Measurements from ENCODE around the gene CHD3. TPM values are rescaled to one million over a fixed set of nuclear protein-coding genes. Genes with fewer than 3 reads are reported as not detected.

The CHD3 gene
- total RNA-seq, 1 donor from 2014 or later, result 119 TPM

DNA sequence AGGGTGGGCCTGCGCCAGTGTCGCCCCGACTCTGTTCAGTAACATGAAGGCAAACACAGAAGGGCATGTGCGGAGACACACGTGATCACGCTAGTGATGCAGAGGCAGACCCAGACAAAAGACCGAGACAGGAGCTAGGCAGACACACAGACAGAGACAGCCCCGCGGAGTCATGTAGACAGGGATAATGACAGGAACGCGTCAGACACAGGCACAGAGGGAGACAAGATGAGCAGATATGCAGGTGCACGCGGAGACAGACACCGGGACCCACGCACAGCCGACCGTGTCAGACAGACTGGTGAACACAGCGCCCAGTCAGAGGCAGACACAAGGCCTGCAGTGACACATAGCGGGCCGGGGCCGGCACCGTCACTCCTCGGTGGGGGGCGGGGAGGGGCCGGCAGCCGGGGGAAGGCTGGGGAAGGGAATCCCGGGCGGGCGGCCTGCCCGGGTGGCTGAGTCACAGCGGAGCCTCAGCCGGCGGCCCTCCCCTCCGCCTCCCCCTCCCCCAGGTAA, 47.1 kb upstream of the CHD3 start:
- no peaks in the 10 kb centered on the region for H3K9me3 Mint-ChIP-seq (ENCODE audit: low read depth)
- TF ChIP-seq, protein P1, sequence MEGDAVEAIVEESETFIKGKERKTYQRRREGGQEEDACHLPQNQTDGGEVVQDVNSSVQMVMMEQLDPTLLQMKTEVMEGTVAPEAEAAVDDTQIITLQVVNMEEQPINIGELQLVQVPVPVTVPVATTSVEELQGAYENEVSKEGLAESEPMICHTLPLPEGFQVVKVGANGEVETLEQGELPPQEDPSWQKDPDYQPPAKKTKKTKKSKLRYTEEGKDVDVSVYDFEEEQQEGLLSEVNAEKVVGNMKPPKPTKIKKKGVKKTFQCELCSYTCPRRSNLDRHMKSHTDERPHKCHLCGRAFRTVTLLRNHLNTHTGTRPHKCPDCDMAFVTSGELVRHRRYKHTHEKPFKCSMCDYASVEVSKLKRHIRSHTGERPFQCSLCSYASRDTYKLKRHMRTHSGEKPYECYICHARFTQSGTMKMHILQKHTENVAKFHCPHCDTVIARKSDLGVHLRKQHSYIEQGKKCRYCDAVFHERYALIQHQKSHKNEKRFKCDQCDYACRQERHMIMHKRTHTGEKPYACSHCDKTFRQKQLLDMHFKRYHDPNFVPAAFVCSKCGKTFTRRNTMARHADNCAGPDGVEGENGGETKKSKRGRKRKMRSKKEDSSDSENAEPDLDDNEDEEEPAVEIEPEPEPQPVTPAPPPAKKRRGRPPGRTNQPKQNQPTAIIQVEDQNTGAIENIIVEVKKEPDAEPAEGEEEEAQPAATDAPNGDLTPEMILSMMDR (IDR thresholded peaks at IDR 0.05; ENCODE audit: unreplicated experiment), result no peak
- no peak for DNase-seq (ENCODE audit: low spot score, unreplicated experiment)

DNA sequence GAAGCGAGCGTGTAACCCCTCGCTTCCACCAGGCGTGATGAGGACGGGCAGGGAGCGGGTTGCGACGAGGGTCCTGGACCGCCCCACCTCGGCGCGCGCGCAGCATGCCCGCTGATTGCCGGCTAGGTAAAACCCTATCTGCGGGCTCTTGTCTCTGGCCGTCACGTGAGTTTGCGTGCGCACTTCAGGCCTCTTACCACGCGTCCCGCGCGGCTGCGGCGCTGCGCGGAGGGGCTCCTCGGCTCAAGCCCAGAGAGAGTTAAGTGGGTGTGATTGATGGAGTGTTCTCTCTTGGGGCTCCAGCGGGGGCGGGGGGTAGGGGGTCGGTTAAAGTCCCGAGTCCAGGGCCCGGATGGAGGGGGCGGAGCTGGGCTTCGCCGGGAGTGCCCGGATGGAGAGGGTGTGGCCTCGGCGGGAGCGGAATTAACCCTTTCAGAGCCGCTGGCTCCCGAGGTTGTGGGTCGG, 46.6 kb upstream of the CHD3 start:
- peak overlapping the region; percentile 97 for H3K27ac Mint-ChIP-seq
- peaks cover 55% of the 10 kb centered on the region for H3K4me1 Mint-ChIP-seq (ENCODE audit: low read depth)
- H3K4me3 Mint-ChIP-seq (ENCODE audit: low read depth), result peak overlapping the region; percentile 94

More for the DNA sequence above, 47.1 kb upstream of the CHD3 start:
- Mint-ChIP-seq H3K4me1 (ENCODE audit: low read depth) (peaks cover 56% of the 10 kb centered on the region), H3K27ac (peak overlapping the region; percentile 96), H3K36me3 (ENCODE audit: insufficient read depth) (peaks cover 10% of the 10 kb centered on the region), H3K27me3 (no peaks in the 10 kb centered on the region), H3K4me3 (ENCODE audit: low read depth) (peak overlapping the region; percentile 94)

DNA sequence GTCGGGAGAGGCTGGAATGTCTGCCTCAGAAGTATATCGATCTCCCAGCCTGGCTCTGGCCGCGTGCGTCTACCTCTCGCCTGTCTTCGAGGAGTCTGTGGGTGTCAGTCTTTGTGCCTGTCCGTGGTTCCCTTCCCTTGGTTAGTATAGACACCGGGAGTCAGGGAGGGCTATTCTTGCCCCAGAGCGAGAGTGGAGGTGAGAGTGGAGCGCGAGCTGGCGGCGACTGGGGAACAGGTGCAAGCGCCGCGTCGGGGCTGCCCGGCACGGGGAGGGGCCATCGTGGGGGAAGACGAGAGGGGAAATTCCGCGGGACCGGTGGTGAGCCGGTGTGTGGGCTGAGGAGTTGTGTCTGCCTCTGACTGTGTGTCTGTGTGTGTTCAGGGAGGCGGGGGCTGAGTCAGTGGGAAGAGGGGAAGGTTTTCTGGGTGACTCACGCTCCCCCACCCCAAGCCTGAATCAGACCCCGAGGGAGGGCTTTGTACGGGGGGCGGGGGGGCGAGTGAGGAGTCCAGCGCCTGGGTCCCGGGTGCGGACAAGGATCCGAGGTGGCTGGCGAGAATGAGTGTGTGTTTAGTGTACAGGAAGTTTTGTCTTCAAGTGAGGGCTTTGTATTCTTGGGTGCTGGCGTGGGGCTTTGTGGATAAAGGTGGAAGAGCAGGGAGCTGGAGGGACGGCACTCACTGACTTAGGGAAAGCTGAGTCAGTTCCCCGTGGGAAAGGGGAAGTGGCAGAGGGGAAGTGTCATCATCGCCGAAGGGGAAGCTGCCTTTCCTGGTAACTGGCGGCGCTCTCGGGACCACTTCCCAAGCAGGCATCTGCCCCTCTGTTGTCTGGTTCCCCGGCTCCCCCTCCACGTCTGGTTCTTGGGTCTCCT, 46.0 kb upstream of the CHD3 start:
- H3K36me3 Mint-ChIP-seq (ENCODE audit: insufficient read depth), result peaks cover 13% of the 10 kb centered on the region
- H3K9me3 Mint-ChIP-seq (ENCODE audit: low read depth), result no peaks in the 10 kb centered on the region
- peak overlapping the region; percentile 94 for H3K4me3 Mint-ChIP-seq (ENCODE audit: low read depth)
- TF ChIP-seq, protein P1 (IDR thresholded peaks at IDR 0.05; ENCODE audit: unreplicated experiment), result no peak
- DNase-seq (ENCODE audit: low spot score, unreplicated experiment), result no peak
- peak overlapping the region; percentile 97 for H3K27ac Mint-ChIP-seq
- no peaks in the 10 kb centered on the region for H3K27me3 Mint-ChIP-seq
- H3K4me1 Mint-ChIP-seq (ENCODE audit: low read depth), result peaks cover 48% of the 10 kb centered on the region

More for the DNA sequence above, 46.6 kb upstream of the CHD3 start:
- DNase-seq (ENCODE audit: low spot score, unreplicated experiment), result peak; percentile 97
- H3K27me3 Mint-ChIP-seq, result no peaks in the 10 kb centered on the region
- H3K36me3 Mint-ChIP-seq (ENCODE audit: insufficient read depth), result peaks cover 13% of the 10 kb centered on the region
- TF ChIP-seq, protein P1 (IDR thresholded peaks at IDR 0.05; ENCODE audit: unreplicated experiment), result no peak
- no peaks in the 10 kb centered on the region for H3K9me3 Mint-ChIP-seq (ENCODE audit: low read depth)

DNA sequence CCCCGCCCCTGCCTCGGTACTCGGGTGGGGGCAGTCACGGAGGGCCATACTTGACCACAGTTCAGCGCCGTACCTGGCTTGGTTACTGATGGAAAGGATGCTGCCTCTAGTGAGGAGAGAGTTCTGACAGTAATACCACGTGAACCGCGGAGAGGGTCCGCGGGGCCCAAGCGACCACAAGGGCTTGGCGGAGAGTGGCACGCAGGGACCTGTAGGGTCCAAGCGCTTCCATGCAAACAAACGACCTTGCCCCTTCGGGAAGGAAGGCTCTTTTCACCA, 45.4 kb upstream of the CHD3 start:
- H3K27ac Mint-ChIP-seq, result peak overlapping the region; percentile 97
- H3K4me3 Mint-ChIP-seq (ENCODE audit: low read depth), result peak overlapping the region; percentile 94
- no peaks in the 10 kb centered on the region for H3K9me3 Mint-ChIP-seq (ENCODE audit: low read depth)
- peaks cover 47% of the 10 kb centered on the region for H3K4me1 Mint-ChIP-seq (ENCODE audit: low read depth)
- H3K27me3 Mint-ChIP-seq, result no peaks in the 10 kb centered on the region
- H3K36me3 Mint-ChIP-seq (ENCODE audit: insufficient read depth), result peaks cover 14% of the 10 kb centered on the region
- no peak for DNase-seq (ENCODE audit: low spot score, unreplicated experiment)
- TF ChIP-seq, protein P1 (IDR thresholded peaks at IDR 0.05; ENCODE audit: unreplicated experiment), result no peak

DNA sequence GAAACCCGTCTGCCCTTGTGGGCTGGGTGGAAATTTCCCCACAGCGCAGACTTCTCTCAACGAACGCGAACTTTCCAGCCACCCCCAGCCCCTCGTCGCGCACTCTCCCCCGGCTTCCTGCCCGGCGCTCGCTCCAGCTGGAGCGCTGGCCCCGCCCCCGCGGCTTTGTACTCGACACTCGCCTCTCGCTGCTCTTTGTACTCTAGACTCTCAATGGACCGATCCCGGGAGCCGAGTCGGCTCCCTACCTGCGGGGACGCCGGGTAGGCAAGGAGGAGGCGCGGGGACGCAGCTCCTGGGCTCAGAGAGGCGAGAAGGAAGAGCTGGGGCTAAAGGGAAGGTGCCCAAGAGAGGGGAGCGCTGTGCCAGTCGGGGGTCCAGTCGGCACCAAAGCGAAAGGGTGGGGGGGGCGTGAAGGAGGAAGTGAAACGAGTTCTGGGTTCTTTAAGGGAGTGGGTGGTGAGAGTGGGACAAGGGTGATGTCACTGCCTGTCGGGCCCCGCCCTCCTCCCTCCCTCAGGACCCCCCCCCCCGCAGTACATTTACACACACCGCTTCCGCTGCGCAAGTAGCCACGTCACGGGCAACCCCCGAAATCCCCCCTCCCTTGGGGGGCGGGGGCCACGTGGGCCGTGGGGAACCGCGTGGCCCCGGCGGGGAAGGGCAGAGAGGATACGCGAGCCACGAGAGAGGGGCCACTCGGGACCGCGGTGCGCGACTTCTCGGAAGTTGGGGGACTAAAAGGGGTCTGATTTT, 44.9 kb upstream of the CHD3 start:
- TF ChIP-seq, protein P1 (IDR thresholded peaks at IDR 0.05; ENCODE audit: unreplicated experiment), result no peak
- peak overlapping the region; percentile 97 for H3K27ac Mint-ChIP-seq
- H3K9me3 Mint-ChIP-seq (ENCODE audit: low read depth), result no peaks in the 10 kb centered on the region
- peak overlapping the region; percentile 94 for H3K4me3 Mint-ChIP-seq (ENCODE audit: low read depth)
- H3K36me3 Mint-ChIP-seq (ENCODE audit: insufficient read depth), result peaks cover 15% of the 10 kb centered on the region
- H3K4me1 Mint-ChIP-seq (ENCODE audit: low read depth), result peaks cover 43% of the 10 kb centered on the region
- no peaks in the 10 kb centered on the region for H3K27me3 Mint-ChIP-seq
- no peak for DNase-seq (ENCODE audit: low spot score, unreplicated experiment)
